Sigmoid colon (tissue), 4 donors: Measurements from ENCODE around the gene ACADM.

Source experiments
- EP300 ChIP-seq, 4 donors: sonication (generic); formaldehyde crosslinking; IDR thresholded peaks; one replicate each; pipeline ENCODE4 v1.6.1; 2017; ENCODE audit warnings: antibody characterized with exemption in 4 of 4
- TF ChIP-seq, protein P1 (sequence below), 4 experiments: fragments of 450-650 bp in 3 of 4; fragments of 200-600 bp in 1 of 4; IDR thresholded peaks; one replicate each; pipeline ENCODE4 v1.5.1; 2016 to 2019; ENCODE audit warnings: antibody characterized with exemption in 4 of 4, mild to moderate bottlenecking in 3 of 4, moderate library complexity in 2 of 4

DNA sequence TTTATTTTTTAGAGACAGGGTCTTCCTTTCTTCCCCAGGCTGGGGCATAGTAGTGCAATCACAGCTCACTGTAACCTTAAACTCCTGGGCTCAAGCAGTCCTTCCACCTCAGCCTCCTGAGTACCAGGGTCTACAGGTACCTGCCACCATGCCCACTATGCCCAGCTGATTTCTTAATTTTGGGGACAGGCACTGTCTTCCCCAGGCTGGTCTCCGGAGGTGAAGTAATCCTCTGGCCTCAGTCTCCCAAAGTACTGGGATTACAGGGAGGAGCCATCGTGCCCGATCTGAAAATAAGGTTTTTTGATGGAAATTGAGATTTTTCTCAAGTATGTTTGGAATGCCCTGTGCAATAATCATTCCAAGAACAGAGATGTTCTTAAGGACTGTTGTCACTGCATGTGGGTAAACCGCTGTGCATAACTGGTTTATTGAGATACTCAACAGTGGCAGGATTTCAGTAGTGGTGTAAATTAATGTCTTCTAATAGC is 71.2 kb downstream of the ACADM start:
- no peak for TF ChIP-seq EP300 (IDR thresholded peaks at IDR 0.05)
- TF ChIP-seq, protein P1, sequence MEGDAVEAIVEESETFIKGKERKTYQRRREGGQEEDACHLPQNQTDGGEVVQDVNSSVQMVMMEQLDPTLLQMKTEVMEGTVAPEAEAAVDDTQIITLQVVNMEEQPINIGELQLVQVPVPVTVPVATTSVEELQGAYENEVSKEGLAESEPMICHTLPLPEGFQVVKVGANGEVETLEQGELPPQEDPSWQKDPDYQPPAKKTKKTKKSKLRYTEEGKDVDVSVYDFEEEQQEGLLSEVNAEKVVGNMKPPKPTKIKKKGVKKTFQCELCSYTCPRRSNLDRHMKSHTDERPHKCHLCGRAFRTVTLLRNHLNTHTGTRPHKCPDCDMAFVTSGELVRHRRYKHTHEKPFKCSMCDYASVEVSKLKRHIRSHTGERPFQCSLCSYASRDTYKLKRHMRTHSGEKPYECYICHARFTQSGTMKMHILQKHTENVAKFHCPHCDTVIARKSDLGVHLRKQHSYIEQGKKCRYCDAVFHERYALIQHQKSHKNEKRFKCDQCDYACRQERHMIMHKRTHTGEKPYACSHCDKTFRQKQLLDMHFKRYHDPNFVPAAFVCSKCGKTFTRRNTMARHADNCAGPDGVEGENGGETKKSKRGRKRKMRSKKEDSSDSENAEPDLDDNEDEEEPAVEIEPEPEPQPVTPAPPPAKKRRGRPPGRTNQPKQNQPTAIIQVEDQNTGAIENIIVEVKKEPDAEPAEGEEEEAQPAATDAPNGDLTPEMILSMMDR (IDR thresholded peaks at IDR 0.05): no peak
